Epithelial cell of esophagus (primary cell): ENCODE results near the gene SND1.

ENCODE experiments used
- DNase-seq: peaks from one replicate; pipeline ENCODE4 v3.0.0; 2010; ENCODE audit warnings: low read depth
- H3K4me3 ChIP-seq: 2 replicates; pipeline ENCODE4 v1.5.1; 2011; ENCODE audit warnings: mild to moderate bottlenecking, low read length, control low read depth
- CTCF ChIP-seq: IDR thresholded peaks from 2 replicates; pipeline ENCODE4 v1.5.1; 2011; ENCODE audit warnings: low read depth, mild to moderate bottlenecking, low read length, control low read depth, inconsistent platforms; ENCODE audit not compliant: insufficient read depth; ENCODE audit errors: missing control alignments

Gene SND1

GRCh38 chr7:127933146-127933545, 281.2 kb downstream of the SND1 start:
- DNase-seq: no peak
- TF ChIP-seq CTCF: no peak
- H3K4me3 ChIP-seq: no peak overlapping the region

GRCh38 chr7:127934711-127935110, 282.7 kb downstream of the SND1 start:
- H3K4me3 ChIP-seq: no peak overlapping the region
- no peak for TF ChIP-seq CTCF
- DNase-seq: no peak

- TF ChIP-seq CTCF: no peak
- no peak overlapping the region for H3K4me3 ChIP-seq
- DNase-seq: no peak
These were observed 283.9 kb downstream of the SND1 start for GRCh38 chr7:127935847-127936376.

GRCh38 chr7:127937066-127937680, 285.2 kb downstream of the SND1 start:
- no peak overlapping the region for H3K4me3 ChIP-seq
- no peak for DNase-seq
- no peak for TF ChIP-seq CTCF

- H3K4me3 ChIP-seq: no peak overlapping the region
- TF ChIP-seq CTCF: no peak
- DNase-seq: peak; percentile 81
These were observed 286.6 kb downstream of the SND1 start for GRCh38 chr7:127938588-127938987.

GRCh38 chr7:127940381-127941160, 288.6 kb downstream of the SND1 start:
- no peak for TF ChIP-seq CTCF
- DNase-seq: no peak
- H3K4me3 ChIP-seq: no peak overlapping the region
